ENCODE measurements around the gene CSRP1. TPM values are rescaled to one million over a fixed set of nuclear protein-coding genes. Genes with fewer than 3 reads are reported as not detected.

The CSRP1 gene
- total RNA-seq, 1 experiment from 2014 or later, result 94.4 TPM

- CTCF ChIA-PET, result no interaction called here
- Histone ChIP-seq H3K9me3 (ENCODE audit: control insufficient read depth, insufficient read depth, low read depth, low read length) (no peaks in the 10 kb centered on the region), H3K4me3 (ENCODE audit: low read depth in 2 of 2, low read length in 2 of 2) (peak overlapping the region; percentile 67 to 76), H3K4me1 (ENCODE audit: control insufficient read depth, insufficient read depth, low read length) (peaks cover 52% of the 10 kb centered on the region), H3K27me3 (ENCODE audit: control insufficient read depth, insufficient read depth, low read length) (no peaks in the 10 kb centered on the region), H3K36me3 (ENCODE audit: control insufficient read depth, insufficient read depth, low read length) (no peaks in the 10 kb centered on the region), H3K27ac (ENCODE audit: low read length) (peak overlapping the region; percentile 89)
- no TSS peak for BruUV-seq (replicated peaks)
- 0 out of 2 replicates have a peak, but pooled peaks have one; percentile 14 for ATAC-seq
- POLR2A ChIA-PET, result no interaction called here
- no peak for DNase-seq (ENCODE audit: low read depth, low spot score)
- TF ChIP-seq TCF7L2 (IDR thresholded peaks at IDR 0.05; ENCODE audit: low read depth, low read length) (no peak), SIN3A (IDR thresholded peaks at IDR 0.05; ENCODE audit: borderline replicate concordance, insufficient read depth, low read depth, low read length) (no peak), REST (IDR thresholded peaks at IDR 0.05; ENCODE audit: insufficient read depth in 1 of 2, low read depth in 2 of 2, low read length in 1 of 2) (no peak), POLR2AphosphoS5 (IDR thresholded peaks at IDR 0.05; ENCODE audit: low read depth, low read length) (no peak), CTCF (IDR thresholded peaks at IDR 0.05) (no peak)
- intact Hi-C loops (cut with micrococcal nuclease; ENCODE audit: unreplicated experiment) (no loop called here), in situ Hi-C loops (cut with HindIII; ENCODE audit: low pct_unique_long_range_greater_than_20kb, low sequenced_read_pairs) (no loop called here)
Observed at GRCh38 chr1:201505503-201505890, 1.4 kb downstream of the CSRP1 start.

- no peak for TF ChIP-seq SIN3A (IDR thresholded peaks at IDR 0.05; ENCODE audit: borderline replicate concordance, insufficient read depth, low read depth, low read length)
- TF ChIP-seq TCF7L2 (IDR thresholded peaks at IDR 0.05; ENCODE audit: low read depth, low read length), result no peak
- TF ChIP-seq CTCF (IDR thresholded peaks at IDR 0.05), result no peak
- TF ChIP-seq POLR2AphosphoS5 (IDR thresholded peaks at IDR 0.05; ENCODE audit: low read depth, low read length), result no peak
- no peak for TF ChIP-seq REST (IDR thresholded peaks at IDR 0.05; ENCODE audit: insufficient read depth in 1 of 2, low read depth in 2 of 2, low read length in 1 of 2)
- no peak for ATAC-seq
- H3K27ac ChIP-seq (ENCODE audit: low read length), result peak overlapping the region; percentile 89; the same call in 1 of the 2 replicates
Observed at GRCh38 chr1:201504799-201505502, 2.0 kb downstream of the CSRP1 start.

More at GRCh38 chr1:201504799-201505502, 2.0 kb downstream of the CSRP1 start:
- no peak for DNase-seq (ENCODE audit: low read depth, low spot score)
- peak overlapping the region; percentile 67 to 76; a peak in 3 of 4 replicates for H3K4me3 ChIP-seq (ENCODE audit: low read depth in 2 of 2, low read length in 2 of 2)
- H3K27me3 ChIP-seq (ENCODE audit: control insufficient read depth, insufficient read depth, low read length), result no peaks in the 10 kb centered on the region
- intact Hi-C loops (cut with micrococcal nuclease; ENCODE audit: unreplicated experiment) (no loop called here), in situ Hi-C loops (cut with HindIII; ENCODE audit: low pct_unique_long_range_greater_than_20kb, low sequenced_read_pairs) (no loop called here)
- ChIA-PET CTCF (interaction anchor here (1.1 to 3.2 kb wide), 2 partner anchors 23 to 69 kb away, joined by 4 to 7 read pairs; no protein-coding TSS in a partner anchor), POLR2A (no interaction called here)
- H3K36me3 ChIP-seq (ENCODE audit: control insufficient read depth, insufficient read depth, low read length), result no peaks in the 10 kb centered on the region
- H3K4me1 ChIP-seq (ENCODE audit: control insufficient read depth, insufficient read depth, low read length), result peaks cover 53% of the 10 kb centered on the region
- no peaks in the 10 kb centered on the region for H3K9me3 ChIP-seq (ENCODE audit: control insufficient read depth, insufficient read depth, low read depth, low read length)
- BruUV-seq (replicated peaks), result no TSS peak

All from Panc1 (cell line).